Activated B cell treated with CpG ODN at 0.5 μM for 24 hours (primary cell): ENCODE data around the gene PTPRR. TPM values are rescaled to one million over a fixed set of nuclear protein-coding genes. Genes with fewer than 3 reads are reported as not detected.
"Not testable (repeated sequence)": the region's sequence is repeated elsewhere in the genome, so short reads cannot be mapped to it uniquely, and the experiment has no call there.

ENCODE experiments used
- ATAC-seq: fragments of 200-7000 bp; cut with Tn5 transposase; one replicate; pipeline ENCODE4 v1.10.0; 2021; ENCODE audit warnings: low read depth, mild to moderate bottlenecking, moderate library complexity
- CTCF ChIA-PET: fragments of 350-600 bp; sonication (Branson Sonifier 250); formaldehyde crosslinking; loops from one replicate; lab custom pipeline; 2021; ENCODE audit warnings: antibody characterized with exemption; lab: Charles Lee
- POLR2A ChIA-PET: fragments of 350-600 bp; sonication (Branson Sonifier 250); formaldehyde crosslinking; loops from one replicate; lab custom pipeline; 2021; ENCODE audit warnings: antibody characterized with exemption; lab: Charles Lee
- DNase-seq: peaks from one replicate; pipeline ENCODE4 v3.0.0; 2022
- H3K27ac Mint-ChIP-seq: one replicate; pipeline ENCODE4 v1.8.0; 2020; ENCODE audit warnings: mixed read lengths
- H3K27me3 Mint-ChIP-seq: one replicate; pipeline ENCODE4 v1.8.0; 2021; ENCODE audit warnings: mixed read lengths
- H3K36me3 Mint-ChIP-seq: one replicate; pipeline ENCODE4 v1.8.0; 2021; ENCODE audit warnings: low read depth, mixed read lengths
- H3K4me1 Mint-ChIP-seq: one replicate; pipeline ENCODE4 v1.8.0; 2021; ENCODE audit warnings: mixed read lengths
- H3K4me3 Mint-ChIP-seq: one replicate; pipeline ENCODE4 v1.8.0; 2020; ENCODE audit warnings: mild to moderate bottlenecking, mixed read lengths
- H3K9me3 Mint-ChIP-seq: one replicate; pipeline ENCODE4 v1.8.0; 2020; ENCODE audit warnings: mixed read lengths
- intact Hi-C: fragments of 100-400 bp; cut with micrococcal nuclease; formaldehyde crosslinking; loops from one replicate; pipeline ENCODE4 v1.15.1; 2024
- total RNA-seq: library from RNA; stranded (reverse); gene quantifications from 2 replicates; pipeline ENCODE4 v1.2.3, GENCODE V29; 2022
- TF ChIP-seq, protein P1 (sequence below): fragments of 200-600 bp; IDR thresholded peaks from one replicate; pipeline ENCODE4 v1.8.0; 2022; ENCODE audit warnings: antibody characterized with exemption, mild to moderate bottlenecking

PTPRR gene
- total RNA-seq, 1 donor from 2014 or later: not detected

DNA sequence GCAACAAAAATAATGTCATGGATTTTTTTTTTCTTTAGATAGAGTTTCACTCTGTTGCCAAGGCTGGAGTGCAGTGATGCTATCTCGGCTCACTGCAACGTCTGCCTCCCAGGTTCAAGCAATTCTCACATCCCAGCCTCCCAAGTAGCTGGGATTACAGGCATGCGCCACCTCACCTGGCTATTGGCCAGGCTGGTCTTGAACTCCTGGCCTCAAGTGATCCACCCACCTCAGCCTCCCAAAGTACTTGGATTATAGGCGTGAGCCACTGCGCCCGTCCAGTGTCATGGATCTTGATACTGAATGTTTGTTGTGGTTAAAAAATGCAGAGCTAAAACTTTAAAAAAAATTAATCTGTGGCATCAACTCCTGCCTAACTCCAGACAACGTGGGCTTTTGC lies 175.5 kb downstream of the PTPRR start:
- Mint-ChIP-seq H3K27ac (no peak overlapping the region), H3K27me3 (peaks cover 12% of the 10 kb centered on the region), H3K36me3 (no peaks in the 10 kb centered on the region), H3K4me3 (no peak overlapping the region), H3K9me3 (no peaks in the 10 kb centered on the region), H3K4me1 (no peaks in the 10 kb centered on the region)
- ChIA-PET CTCF (no interaction called here), POLR2A (no interaction called here)
- no peak for DNase-seq
- no peak for ATAC-seq
- TF ChIP-seq, protein P1, sequence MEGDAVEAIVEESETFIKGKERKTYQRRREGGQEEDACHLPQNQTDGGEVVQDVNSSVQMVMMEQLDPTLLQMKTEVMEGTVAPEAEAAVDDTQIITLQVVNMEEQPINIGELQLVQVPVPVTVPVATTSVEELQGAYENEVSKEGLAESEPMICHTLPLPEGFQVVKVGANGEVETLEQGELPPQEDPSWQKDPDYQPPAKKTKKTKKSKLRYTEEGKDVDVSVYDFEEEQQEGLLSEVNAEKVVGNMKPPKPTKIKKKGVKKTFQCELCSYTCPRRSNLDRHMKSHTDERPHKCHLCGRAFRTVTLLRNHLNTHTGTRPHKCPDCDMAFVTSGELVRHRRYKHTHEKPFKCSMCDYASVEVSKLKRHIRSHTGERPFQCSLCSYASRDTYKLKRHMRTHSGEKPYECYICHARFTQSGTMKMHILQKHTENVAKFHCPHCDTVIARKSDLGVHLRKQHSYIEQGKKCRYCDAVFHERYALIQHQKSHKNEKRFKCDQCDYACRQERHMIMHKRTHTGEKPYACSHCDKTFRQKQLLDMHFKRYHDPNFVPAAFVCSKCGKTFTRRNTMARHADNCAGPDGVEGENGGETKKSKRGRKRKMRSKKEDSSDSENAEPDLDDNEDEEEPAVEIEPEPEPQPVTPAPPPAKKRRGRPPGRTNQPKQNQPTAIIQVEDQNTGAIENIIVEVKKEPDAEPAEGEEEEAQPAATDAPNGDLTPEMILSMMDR: no peak
- intact Hi-C loops: no loop called here

DNA sequence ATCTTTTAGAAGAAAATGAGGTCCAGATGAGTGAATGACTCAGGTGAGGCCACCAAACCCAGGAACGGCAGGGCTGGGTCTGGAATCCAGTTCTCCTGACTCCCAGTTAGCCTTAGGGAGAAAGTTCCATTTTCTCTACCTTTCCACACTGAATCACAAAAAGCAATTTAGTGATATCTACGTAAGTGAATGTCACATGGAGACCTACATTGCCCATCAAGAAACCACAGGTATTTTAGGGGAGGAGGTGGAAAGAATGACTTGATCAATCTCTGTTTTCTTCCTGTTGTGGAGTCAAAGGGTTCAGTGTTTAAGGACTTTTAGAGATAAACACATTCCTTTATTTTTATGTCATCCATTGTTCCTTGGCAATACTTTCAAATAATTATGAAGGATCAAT lies 176.4 kb downstream of the PTPRR start:
- Mint-ChIP-seq H3K27ac (no peak overlapping the region), H3K27me3 (peaks cover 12% of the 10 kb centered on the region), H3K36me3 (no peaks in the 10 kb centered on the region), H3K9me3 (no peaks in the 10 kb centered on the region), H3K4me3 (no peak overlapping the region), H3K4me1 (no peaks in the 10 kb centered on the region)
- intact Hi-C loops: no loop called here
- no peak for ATAC-seq
- POLR2A ChIA-PET: no interaction called here
- CTCF ChIA-PET: no interaction called here
- no peak for DNase-seq
- TF ChIP-seq, protein P1: no peak

GRCh38 chr12:70741256-70741655 lies 179.3 kb downstream of the PTPRR start:
- no peak for DNase-seq
- Mint-ChIP-seq H3K4me1 (no peaks in the 10 kb centered on the region), H3K27me3 (peaks cover 5% of the 10 kb centered on the region), H3K9me3 (no peaks in the 10 kb centered on the region), H3K36me3 (no peaks in the 10 kb centered on the region), H3K27ac (no peak overlapping the region), H3K4me3 (no peak overlapping the region)
- intact Hi-C loops: no loop called here
- ChIA-PET CTCF (no interaction called here), POLR2A (no interaction called here)
- TF ChIP-seq, protein P1: no peak
- no peak for ATAC-seq

DNA sequence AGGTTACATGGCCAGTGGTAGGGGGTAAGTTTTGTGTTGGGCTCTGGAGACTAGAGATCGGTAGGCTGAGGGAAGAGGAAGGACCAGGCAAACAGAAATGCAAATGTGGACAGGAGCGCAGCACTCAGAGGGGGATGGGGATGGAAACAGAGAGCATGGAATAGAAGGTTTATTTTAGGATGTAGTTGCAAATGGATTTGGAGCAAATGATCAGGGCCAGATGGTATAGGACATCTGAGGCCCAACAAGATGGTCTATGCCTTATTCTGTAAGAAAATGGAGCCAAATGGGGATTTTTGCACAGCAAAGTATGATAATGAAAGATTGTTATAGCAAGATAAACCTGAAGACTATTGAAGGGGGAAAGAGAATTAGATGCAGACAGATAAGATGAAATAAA lies 180.8 kb downstream of the PTPRR start:
- Mint-ChIP-seq H3K27ac (no peak overlapping the region), H3K4me3 (no peak overlapping the region)
- CTCF ChIA-PET: no interaction called here

GRCh38 chr12:70736351-70737133 lies 184.0 kb downstream of the PTPRR start:
- ChIA-PET POLR2A (no interaction called here), CTCF (no interaction called here)
- H3K4me3 Mint-ChIP-seq: no peak overlapping the region
- H3K27ac Mint-ChIP-seq: no peak overlapping the region
- no peaks in the 10 kb centered on the region for H3K36me3 Mint-ChIP-seq
- no peaks in the 10 kb centered on the region for H3K4me1 Mint-ChIP-seq
- H3K9me3 Mint-ChIP-seq: no peaks in the 10 kb centered on the region
- TF ChIP-seq, protein P1: no peak
- H3K27me3 Mint-ChIP-seq: peaks cover 5% of the 10 kb centered on the region
- ATAC-seq: no peak
- no peak for DNase-seq
- intact Hi-C loops: no loop called here

More for the DNA sequence above, 180.8 kb downstream of the PTPRR start:
- TF ChIP-seq, protein P1: no peak
- H3K9me3 Mint-ChIP-seq: no peaks in the 10 kb centered on the region
- no peaks in the 10 kb centered on the region for H3K4me1 Mint-ChIP-seq
- intact Hi-C loops: no loop called here
- POLR2A ChIA-PET: no interaction called here
- DNase-seq (no peak), ATAC-seq (no peak)
- H3K36me3 Mint-ChIP-seq: no peaks in the 10 kb centered on the region
- peaks cover 5% of the 10 kb centered on the region for H3K27me3 Mint-ChIP-seq

GRCh38 chr12:70735197-70735596 lies 185.3 kb downstream of the PTPRR start:
- CTCF ChIA-PET, ATAC-seq, H3K27me3 Mint-ChIP-seq, H3K27ac Mint-ChIP-seq, DNase-seq, POLR2A ChIA-PET, H3K36me3 Mint-ChIP-seq, H3K9me3 Mint-ChIP-seq, H3K4me3 Mint-ChIP-seq, H3K4me1 Mint-ChIP-seq: not testable (repeated sequence)
- intact Hi-C loops: loop anchor here (2.0 kb wide), 1 partner anchor 1012 kb away; no protein-coding TSS in a partner anchor
